AG04450 (cell line): ENCODE results near the gene KMO. TPM values are rescaled to one million over a fixed set of nuclear protein-coding genes. Genes with fewer than 3 reads are reported as not detected.

Experiments used
- CTCF ChIA-PET: fragments of 300-600, 350-600 bp; formaldehyde crosslinking; extraction: SDS; loops from one replicate; lab custom pipeline; 2022; ENCODE audit warnings: antibody characterized with exemption, inconsistent platforms; lab: Charles Lee
- POLR2A ChIA-PET: fragments of 350-600 bp; formaldehyde crosslinking; extraction: SDS; loops from one replicate; lab custom pipeline; 2021; ENCODE audit warnings: antibody characterized with exemption, inconsistent platforms; lab: Yijun Ruan, JAX
- DNase-seq: peaks from one replicate; pipeline ENCODE4 v3.0.0-alpha.2; 2011; ENCODE audit warnings: low read depth, low spot score
- H3K27ac ChIP-seq: one replicate; pipeline ENCODE4 v1.5.1; 2012; ENCODE audit warnings: low read depth, low read length, control low read depth
- H3K27me3 ChIP-seq: one replicate; pipeline ENCODE4 v1.6.0; 2012; ENCODE audit warnings: low read length; ENCODE audit not compliant: control insufficient read depth, insufficient read depth
- H3K4me3 ChIP-seq: 2 replicates; pipeline ENCODE4 v1.5.1; 2011; ENCODE audit warnings: mild to moderate bottlenecking, low read depth, low read length, control low read depth
- H3K9me3 ChIP-seq: 2 replicates; pipeline ENCODE4 v1.5.1; 2012; ENCODE audit warnings: low read length; ENCODE audit not compliant: control insufficient read depth, insufficient read depth
- polyA plus RNA-seq: library from polyadenylated mRNA; depleted of rRNA; stranded (reverse); fragments of >200 nt; gene quantifications from 2 replicates; pipeline ENCODE4 v1.2.3, GENCODE V29; 2011
- TF ChIP-seq, protein P1 (sequence below): IDR thresholded peaks from 2 replicates; pipeline ENCODE4 v1.5.1; 2011; ENCODE audit warnings: low read depth, low read length, control low read depth, inconsistent platforms

KMO gene
- polyA plus RNA-seq, 1 experiment = 0.07 TPM

DNA sequence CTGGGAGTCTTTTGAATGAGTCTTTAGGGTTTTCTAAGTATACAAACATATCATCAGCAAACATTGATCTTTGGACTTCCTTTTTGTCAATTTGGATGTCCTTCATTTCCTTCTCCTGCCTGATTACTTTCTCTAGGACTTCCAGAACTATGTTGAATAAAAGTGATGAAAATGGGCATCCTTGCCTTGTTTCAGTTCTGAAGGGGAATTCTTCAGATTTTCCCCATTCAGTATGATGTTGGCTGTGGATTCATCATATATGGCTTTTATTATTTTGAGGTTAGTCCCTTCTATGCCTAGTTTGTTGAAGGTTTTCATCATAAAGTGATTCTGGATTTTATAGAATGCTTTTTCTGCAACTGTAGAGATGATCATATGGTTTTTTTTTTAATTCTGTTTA lies 42.0 kb downstream of the KMO start:
- Histone ChIP-seq H3K27ac (no peak overlapping the region), H3K27me3 (peaks cover 2% of the 10 kb centered on the region), H3K4me3 (no peak overlapping the region), H3K9me3 (no peaks in the 10 kb centered on the region)
- ChIA-PET POLR2A (no interaction called here), CTCF (no interaction called here)
- TF ChIP-seq, protein P1, sequence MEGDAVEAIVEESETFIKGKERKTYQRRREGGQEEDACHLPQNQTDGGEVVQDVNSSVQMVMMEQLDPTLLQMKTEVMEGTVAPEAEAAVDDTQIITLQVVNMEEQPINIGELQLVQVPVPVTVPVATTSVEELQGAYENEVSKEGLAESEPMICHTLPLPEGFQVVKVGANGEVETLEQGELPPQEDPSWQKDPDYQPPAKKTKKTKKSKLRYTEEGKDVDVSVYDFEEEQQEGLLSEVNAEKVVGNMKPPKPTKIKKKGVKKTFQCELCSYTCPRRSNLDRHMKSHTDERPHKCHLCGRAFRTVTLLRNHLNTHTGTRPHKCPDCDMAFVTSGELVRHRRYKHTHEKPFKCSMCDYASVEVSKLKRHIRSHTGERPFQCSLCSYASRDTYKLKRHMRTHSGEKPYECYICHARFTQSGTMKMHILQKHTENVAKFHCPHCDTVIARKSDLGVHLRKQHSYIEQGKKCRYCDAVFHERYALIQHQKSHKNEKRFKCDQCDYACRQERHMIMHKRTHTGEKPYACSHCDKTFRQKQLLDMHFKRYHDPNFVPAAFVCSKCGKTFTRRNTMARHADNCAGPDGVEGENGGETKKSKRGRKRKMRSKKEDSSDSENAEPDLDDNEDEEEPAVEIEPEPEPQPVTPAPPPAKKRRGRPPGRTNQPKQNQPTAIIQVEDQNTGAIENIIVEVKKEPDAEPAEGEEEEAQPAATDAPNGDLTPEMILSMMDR = no peak
- no peak for DNase-seq

- POLR2A ChIA-PET = no interaction called here
- peaks cover 2% of the 10 kb centered on the region for H3K27me3 ChIP-seq
- CTCF ChIA-PET = no interaction called here
- no peak overlapping the region for H3K4me3 ChIP-seq
- no peaks in the 10 kb centered on the region for H3K9me3 ChIP-seq
- H3K27ac ChIP-seq = no peak overlapping the region
- DNase-seq = no peak
- TF ChIP-seq, protein P1 = no peak
These were observed 47.3 kb downstream of the KMO start for GRCh38 chr1:241579434-241579833.

DNA sequence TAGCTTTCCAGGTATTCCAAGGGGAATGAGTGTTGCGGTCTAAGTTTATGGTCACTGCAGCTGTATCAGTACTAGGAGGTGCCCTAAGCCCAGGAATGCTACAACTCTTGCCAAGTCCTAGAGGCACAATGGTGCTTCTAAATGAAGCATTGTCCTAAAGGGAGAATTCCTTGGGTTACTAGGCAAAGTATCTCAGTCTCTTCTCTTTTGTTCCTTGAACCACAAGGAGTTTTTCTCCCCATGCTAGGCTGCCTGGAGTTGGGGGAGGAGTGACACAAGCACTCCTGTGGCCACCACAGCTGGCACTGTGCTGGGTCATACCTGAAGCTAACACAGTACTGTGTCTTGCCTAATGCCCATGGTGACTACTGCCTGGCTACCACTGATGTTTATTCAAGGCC lies 50.7 kb downstream of the KMO start:
- H3K9me3 ChIP-seq = no peaks in the 10 kb centered on the region
- H3K27ac ChIP-seq = no peak overlapping the region
- ChIA-PET CTCF (no interaction called here), POLR2A (no interaction called here)
- TF ChIP-seq, protein P1 = no peak
- no peak for DNase-seq
- H3K27me3 ChIP-seq = peaks cover 2% of the 10 kb centered on the region
- no peak overlapping the region for H3K4me3 ChIP-seq

DNA sequence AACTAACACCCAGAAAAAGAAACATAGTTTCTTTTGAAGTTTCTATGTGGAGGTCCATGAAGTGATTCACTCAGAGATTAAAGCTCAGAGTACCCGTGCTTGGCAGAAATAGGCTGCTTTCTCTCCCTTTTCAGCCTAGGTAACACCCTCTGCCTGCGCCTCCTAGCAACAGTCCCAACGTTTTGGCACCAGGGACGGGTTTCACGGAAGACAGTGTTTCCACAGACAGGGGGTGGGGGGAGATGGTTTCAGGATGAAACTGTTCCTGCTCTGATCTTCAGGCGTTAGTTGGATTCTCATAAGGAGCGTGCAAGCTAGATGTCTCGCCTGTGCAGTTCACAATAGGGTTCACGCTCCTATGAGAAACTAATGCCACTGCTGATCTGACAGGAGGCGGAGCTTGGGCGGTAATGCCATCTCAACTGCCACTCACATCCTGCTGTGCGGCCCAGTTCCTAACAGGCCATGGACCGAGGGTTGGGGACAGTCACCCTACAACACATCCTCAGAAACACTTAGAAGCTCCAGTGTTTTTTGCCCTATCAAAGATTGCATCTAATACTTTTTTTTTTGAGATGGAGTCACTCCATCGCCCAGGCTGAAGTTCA lies 54.8 kb downstream of the KMO start:
- no peak for DNase-seq
- Histone ChIP-seq H3K27ac (no peak overlapping the region), H3K27me3 (no peaks in the 10 kb centered on the region), H3K4me3 (no peak overlapping the region), H3K9me3 (no peaks in the 10 kb centered on the region)
- CTCF ChIA-PET = no interaction called here
- TF ChIP-seq, protein P1 = no peak
- POLR2A ChIA-PET = no interaction called here

- Histone ChIP-seq H3K9me3 (no peaks in the 10 kb centered on the region), H3K27me3 (no peaks in the 10 kb centered on the region), H3K4me3 (no peak overlapping the region), H3K27ac (no peak overlapping the region)
- TF ChIP-seq, protein P1 = no peak
- POLR2A ChIA-PET = no interaction called here
- CTCF ChIA-PET = interaction anchor here (1.7 kb wide), 1 partner anchor 21 kb away, joined by 7 read pairs; no protein-coding TSS in a partner anchor
- no peak for DNase-seq
These were observed 57.3 kb downstream of the KMO start for GRCh38 chr1:241589521-241589920.
